ENCODE results near the gene ACAD8.

ACAD8 gene

GRCh38 chr11:134253188-134253993 lies at the start of gene ACAD8, which contains the start of gene THYN1:
Gene ACAD8 (plus strand): TSS chr11:134253568. CDS start chr11:134253601, 33 bp downstream.
Gene THYN1 (minus strand): TSS chr11:134253352. CDS start chr11:134252882, 470 bp downstream.
- DNase-seq (ENCODE audit: low read depth in 2 of 2), result peak; percentile 93 to 94

DNA sequence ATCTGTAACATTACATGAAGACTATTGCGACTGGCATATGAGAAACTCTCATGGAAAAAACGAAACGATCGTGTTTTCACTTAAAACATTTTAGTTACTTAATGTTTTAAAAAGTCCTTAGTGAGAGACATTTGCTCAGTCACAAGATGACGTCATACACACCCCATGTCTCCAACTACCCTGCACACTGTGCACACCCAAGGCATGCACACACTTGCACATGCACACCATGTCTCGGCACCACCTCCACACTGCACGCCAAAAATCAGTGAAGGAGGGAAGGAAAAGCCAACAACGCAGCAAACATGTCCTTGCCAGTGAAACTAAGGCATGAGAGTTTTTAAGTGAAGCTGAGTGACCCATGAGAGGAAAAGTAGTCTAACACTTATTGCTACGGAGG lies 47.6 kb upstream of the ACAD8 start:
- no peak for DNase-seq (ENCODE audit: low read depth in 2 of 2)

- DNase-seq (ENCODE audit: low read depth in 2 of 2), result no peak
Measured at GRCh38 chr11:134206185-134206584, 47.2 kb upstream of the ACAD8 start.

DNA sequence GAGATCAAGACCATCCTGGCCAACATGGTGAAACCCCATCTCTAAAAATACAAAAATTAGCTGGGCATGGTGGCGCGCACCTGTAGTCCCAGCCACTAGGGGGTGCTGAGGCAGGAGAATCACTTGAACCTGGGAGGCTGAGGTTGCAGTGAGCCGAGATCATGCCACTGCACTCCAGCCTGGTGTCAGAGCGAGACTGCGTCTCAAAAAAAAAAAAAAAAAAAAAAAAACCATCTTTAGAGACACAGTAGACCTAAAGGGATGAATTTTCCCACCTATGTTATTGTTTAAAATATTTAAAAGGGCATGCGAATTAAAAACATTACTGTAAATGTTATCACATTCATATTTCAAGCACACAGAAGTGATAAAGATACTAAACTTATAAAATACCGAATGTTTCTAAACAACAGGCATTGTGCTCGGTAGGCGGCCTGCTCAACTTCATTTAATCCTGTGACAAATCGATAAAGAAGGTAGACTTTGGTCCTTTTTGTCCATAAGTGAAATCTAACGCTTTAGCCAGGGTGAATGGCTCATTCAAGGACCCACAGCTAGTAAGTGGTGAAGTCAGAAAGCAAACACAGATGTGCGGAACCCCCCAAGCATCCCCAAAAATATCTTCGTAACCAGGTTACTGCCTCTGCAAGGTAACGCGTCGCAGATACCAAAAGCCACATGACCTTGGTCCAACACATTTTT lies 45.7 kb upstream of the ACAD8 start:
- peak; percentile 31 to 41 for DNase-seq (ENCODE audit: low read depth in 2 of 2)

DNA sequence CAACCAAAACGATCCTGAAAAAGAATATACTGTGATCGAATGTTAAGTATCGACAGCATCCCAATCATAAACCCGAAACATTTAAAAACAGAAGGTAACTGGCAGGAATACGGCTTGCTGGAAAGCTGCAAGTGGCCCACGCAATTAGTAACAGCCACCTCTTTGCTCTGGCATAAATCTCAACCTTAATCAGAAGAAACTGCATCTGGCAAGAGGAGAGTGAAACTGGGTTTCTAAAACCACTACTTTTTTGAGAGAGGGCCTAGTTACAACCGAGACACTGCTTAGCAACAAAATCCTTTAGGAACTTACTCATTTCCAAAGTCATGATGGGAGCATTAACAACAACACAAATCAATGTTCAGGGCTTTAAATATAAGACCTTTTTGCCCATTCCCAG lies 37.5 kb upstream of the ACAD8 start:
- DNase-seq (ENCODE audit: low read depth in 2 of 2), result no peak

GRCh38 chr11:134216816-134217215 lies 36.6 kb upstream of the ACAD8 start:
- no peak for DNase-seq (ENCODE audit: low read depth in 2 of 2)

DNA sequence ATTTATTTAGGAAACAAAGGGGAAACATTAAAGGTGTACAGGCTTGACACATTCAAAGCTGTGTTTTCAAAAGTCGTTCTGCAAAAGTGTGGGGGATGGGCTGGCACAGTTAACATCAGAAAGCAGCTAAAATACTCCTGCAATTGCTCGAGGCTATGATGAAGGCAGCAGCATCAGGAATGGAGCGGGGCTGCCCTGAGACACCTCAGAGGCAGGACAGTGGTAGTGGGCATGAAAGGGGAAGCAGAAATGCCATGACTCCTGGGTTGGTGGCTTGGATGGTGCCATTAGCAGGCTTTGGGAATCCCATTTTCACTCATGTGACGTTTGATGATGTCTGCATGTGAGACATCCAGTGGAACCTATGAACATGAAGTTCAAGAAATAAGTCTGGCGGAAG lies 30.2 kb upstream of the ACAD8 start:
- no peak for DNase-seq (ENCODE audit: low read depth in 2 of 2)

DNA sequence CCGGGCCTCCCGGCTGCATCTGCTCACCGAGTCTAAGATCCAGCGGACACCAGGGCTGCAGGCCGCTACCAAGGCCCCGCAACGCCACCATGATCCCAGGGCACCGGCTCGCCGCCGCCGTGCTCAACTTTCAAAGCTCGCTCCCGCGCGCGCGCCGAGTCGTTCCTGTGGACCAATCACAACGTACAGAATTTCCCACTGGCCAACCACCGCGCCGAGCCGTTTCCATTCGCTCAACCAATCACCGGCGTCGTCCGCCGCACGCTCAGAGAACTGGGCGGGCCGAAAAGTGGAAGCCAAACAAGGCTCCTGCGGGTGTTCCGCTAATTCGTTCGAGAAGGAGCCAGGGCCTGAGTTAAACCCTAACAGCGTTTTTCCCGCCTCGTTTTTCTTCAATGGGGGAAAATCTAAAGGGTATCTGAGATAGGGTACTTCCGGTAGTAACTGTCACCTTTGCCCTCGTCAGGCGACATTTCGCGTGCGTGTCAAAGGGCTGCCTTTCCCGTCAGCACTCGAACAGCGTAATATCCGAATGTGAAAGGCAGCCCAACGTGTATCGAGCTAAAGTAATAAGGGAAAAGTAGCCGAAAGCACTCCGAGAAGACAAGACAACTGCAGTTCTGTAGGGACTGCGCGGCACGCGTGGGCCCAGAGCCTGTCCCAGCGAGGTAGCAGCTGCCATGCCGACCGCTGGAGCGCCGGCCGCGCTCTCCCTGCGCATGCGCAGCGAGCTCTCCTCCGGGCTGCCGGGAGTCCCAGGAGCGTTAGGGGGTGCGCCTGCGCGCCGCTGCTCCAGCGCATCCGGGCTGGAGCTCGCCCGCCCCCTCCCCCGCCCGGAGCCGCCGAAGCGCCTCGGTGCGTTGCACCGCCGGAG lies 29.3 kb upstream of the ACAD8 start, which contains the start of the genes NCAPD3 and VPS26B:
TSS of gene NCAPD3 (minus strand) at position 132 of the 874 bp plus-strand sequence. CDS start at position 91, 41 bp downstream.
TSS of gene VPS26B (plus strand) at position 836 of the 874 bp plus-strand sequence. CDS start 452 bp downstream, outside the sequence.
- DNase-seq (ENCODE audit: low read depth in 2 of 2), result peak; percentile 89 to 92

DNA sequence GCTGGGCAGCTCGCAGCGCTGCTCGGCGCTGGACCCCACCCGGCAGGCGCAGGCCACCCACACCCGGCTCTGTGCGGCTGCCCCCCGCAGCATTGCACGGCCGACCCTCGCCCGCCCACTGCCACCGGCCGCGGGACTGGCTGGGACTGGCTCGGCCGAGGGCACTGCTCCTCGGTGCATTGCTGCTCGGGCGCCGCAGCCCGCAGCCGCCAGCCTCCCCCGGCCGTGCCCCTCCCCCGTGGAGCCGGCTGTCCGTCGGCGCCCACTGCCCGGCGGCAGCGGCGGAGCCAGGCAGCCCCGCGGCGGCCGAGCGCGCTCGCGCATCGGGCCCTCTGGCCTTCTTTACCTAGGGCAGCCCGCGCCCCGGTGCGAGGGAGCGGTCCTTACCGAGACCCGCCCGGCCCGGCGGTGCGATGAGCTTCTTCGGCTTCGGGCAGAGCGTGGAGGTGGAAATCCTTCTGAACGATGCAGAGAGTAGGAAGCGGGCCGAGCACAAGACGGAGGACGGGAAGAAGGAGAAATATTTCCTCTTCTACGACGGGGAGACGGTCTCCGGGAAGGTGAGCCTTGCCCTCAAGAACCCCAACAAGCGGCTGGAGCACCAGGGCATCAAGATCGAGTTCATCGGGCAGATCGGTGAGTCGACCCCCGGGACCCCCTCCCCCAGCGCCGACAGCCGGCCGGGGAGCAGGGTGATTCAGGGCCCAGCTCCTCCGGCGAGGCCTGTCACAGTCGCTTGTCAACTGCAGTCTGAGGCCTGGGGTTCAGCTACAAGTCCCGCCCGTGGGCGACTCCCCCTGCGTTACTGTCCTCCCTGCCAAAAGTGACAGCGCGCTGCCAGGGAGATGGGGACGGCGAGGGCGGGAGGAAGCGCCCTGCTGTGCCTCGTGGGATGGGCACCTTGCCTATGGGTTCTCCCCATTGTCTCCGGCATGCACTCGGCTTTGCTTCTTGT lies 28.4 kb upstream of the ACAD8 start:
- DNase-seq (ENCODE audit: low read depth in 2 of 2), result peak; percentile 24 to 38

GRCh38 chr11:134226806-134227325 lies 26.5 kb upstream of the ACAD8 start:
- no peak for DNase-seq (ENCODE audit: low read depth in 2 of 2)

DNA sequence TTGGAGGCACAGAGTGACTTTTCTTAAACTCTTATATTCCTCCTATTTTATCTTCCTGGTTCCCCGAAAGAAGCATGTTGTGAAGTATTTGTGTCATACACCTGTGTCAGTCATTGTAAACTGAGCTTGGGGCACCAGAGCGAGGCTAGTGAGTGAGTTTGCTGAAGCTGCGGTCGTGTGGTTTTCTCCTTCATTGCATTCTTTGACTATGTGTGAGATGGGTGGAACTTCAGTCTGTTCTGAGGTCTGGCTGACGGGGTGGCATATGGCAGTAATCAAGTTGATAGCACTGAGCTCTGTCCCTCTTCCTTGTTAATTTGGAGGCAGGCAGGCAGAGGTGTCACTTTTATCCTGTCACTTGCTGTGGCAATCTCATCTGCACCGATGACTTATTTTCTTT lies 24.7 kb upstream of the ACAD8 start:
- DNase-seq (ENCODE audit: low read depth in 2 of 2), result peak in 1 of 2 donors; percentile 10

GRCh38 chr11:134229126-134229790 lies 24.1 kb upstream of the ACAD8 start:
- no peak for DNase-seq (ENCODE audit: low read depth in 2 of 2)

DNA sequence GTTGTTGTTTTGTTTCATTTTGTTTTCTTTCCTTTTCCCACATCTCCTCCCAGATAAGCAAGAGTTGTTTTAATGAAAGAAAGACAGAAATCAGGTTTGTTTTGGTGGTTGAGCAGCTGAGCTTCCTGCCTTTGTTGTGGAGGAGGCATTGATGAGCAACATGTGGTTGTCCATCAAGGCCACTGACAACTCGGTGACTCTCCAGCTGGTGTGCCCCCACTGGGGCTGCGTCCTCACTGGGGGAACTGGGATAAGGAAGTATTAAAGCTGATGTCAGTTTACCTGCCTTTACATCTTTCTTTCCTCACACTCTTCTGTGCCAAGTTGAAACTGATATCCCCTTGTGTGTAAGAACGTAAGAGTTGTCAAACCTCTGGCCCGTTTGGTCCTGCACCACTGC lies 23.0 kb upstream of the ACAD8 start:
- DNase-seq (ENCODE audit: low read depth in 2 of 2), result no peak

- DNase-seq (ENCODE audit: low read depth in 2 of 2), result no peak
Measured at GRCh38 chr11:134231958-134232659, 21.3 kb upstream of the ACAD8 start.

- no peak for DNase-seq (ENCODE audit: low read depth in 2 of 2)
Measured at GRCh38 chr11:134233729-134234179, 19.6 kb upstream of the ACAD8 start.

GRCh38 chr11:134235399-134235798 lies 18.0 kb upstream of the ACAD8 start:
- DNase-seq (ENCODE audit: low read depth in 2 of 2), result no peak

DNA sequence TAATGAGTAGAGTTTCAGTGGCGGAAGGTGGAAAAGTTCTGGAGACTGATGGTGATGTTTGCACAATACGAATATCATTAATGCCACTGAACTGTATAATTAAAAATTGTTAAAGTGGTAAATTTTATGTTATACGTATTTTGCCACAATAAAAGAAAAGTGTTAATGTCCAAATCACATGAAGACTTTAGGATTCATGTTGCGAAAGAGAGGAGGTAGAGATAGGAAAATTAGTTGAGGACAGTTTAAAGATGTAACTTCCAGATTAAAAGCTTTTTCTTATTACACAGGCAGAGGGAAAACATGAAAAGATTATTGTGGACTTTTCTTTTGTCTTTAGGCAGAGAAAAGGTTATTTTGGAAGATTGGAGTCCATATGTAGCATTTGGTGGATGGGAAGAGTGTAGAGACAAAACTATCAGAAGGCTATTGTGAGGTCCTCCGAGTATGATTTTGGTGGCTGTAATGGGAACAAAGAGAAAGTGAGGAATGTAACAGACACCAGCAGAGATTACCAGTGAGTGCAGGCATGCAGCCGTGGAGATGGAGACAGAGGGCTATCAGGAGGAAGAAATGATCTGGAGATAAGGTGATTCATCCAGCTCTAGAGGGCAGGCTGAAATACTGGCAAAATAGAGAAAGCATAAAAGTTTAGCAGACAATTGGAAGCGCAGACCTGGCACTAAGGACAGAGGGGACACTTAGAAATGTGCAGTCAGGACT lies 16.4 kb upstream of the ACAD8 start:
- no peak for DNase-seq (ENCODE audit: low read depth in 2 of 2)

DNA sequence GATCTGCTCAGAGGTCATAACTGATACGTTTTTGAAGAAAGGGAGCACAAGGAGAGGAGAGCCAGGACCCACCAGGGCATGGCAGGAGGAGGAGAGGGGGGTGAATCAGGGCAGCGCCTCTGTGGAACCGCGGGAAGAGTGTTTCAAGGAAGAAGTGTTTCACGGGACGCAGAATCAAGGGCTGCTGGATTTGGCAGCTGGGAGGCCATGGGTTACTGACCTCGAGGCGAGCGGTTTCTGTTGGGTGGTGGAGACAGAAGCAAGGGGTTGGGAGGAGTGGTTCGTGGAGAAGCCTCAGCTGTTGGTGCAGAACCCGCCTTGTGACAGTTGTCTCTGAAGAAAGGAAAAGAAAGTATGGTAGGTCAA lies 15.8 kb upstream of the ACAD8 start:
- DNase-seq (ENCODE audit: low read depth in 2 of 2), result no peak
